Esophagus squamous epithelium (tissue), 4 donors: Measurements from ENCODE around the gene DNAJB13.

Experiments used
- POLR2A ChIP-seq, 4 donors: fragments of 450-650 bp; IDR thresholded peaks; one replicate each; pipeline ENCODE4 v1.6.1; 2017; ENCODE audit warnings: antibody characterized with exemption in 4 of 4, mild to moderate bottlenecking in 4 of 4, moderate library complexity in 3 of 4
- TF ChIP-seq, protein P1 (sequence below), 6 experiments: fragments of 450-650 bp in 4 of 6; fragments of 200-600 bp in 2 of 6; sonication (generic) in 2 of 6; IDR thresholded peaks; one replicate each; pipeline ENCODE4 v1.5.1; 2016 to 2019; ENCODE audit warnings: antibody characterized with exemption in 6 of 6, mild to moderate bottlenecking in 4 of 6, moderate library complexity in 4 of 6

DNA sequence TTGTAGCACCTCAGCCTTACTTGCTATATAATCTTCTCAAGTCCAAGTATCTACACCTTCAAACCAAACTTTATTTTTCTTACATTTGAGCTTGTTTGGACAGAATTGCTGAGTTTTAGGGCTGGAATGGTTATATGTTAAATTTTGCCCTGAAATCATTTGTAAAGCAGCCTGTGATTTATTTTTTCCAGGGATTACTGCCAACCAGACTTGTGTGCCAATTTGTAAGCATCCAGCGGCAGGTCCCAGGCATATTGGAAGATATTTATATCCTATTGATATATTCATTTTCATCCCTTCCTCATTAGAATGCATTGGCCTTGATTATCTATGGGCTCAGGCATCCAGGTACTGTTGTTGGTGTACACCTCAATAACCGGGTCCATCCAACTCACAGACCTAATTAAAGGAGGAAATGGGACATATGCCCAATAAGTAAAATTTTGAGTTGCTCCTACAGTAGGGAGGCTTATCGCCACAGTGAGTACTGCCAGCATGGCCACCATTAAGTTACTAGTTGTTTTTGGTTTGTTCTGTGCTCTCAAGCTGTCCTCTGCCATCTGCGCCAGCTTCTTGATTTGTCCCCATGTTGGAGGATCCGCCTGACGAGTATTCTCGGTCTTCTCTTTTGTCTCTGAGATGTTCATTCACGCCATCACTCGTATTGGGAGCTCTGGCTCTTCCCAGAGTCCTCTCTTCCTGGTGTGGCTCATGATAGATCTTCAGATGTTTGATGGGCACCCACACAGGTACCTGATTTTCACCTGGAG, 9.8 kb upstream of the DNAJB13 start:
- TF ChIP-seq, protein P1, sequence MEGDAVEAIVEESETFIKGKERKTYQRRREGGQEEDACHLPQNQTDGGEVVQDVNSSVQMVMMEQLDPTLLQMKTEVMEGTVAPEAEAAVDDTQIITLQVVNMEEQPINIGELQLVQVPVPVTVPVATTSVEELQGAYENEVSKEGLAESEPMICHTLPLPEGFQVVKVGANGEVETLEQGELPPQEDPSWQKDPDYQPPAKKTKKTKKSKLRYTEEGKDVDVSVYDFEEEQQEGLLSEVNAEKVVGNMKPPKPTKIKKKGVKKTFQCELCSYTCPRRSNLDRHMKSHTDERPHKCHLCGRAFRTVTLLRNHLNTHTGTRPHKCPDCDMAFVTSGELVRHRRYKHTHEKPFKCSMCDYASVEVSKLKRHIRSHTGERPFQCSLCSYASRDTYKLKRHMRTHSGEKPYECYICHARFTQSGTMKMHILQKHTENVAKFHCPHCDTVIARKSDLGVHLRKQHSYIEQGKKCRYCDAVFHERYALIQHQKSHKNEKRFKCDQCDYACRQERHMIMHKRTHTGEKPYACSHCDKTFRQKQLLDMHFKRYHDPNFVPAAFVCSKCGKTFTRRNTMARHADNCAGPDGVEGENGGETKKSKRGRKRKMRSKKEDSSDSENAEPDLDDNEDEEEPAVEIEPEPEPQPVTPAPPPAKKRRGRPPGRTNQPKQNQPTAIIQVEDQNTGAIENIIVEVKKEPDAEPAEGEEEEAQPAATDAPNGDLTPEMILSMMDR (IDR thresholded peaks at IDR 0.05): no peak
- no peak for TF ChIP-seq POLR2A (IDR thresholded peaks at IDR 0.05)
